DND-41 (cell line): ENCODE data around the gene MMP8.

ENCODE experiments used
- CTCF ChIP-seq: IDR thresholded peaks from 2 replicates; pipeline ENCODE4 v1.5.1; 2012; ENCODE audit warnings: borderline replicate concordance, low read length, moderate library complexity, mild to moderate bottlenecking; ENCODE audit not compliant: poor library complexity, severe bottlenecking; ENCODE audit errors: extremely low read depth
- EZH2 ChIP-seq: IDR thresholded peaks from 3 replicates; pipeline ENCODE4 v1.6.1; 2012; ENCODE audit warnings: borderline replicate concordance, low read depth, mild to moderate bottlenecking, moderate library complexity, low read length, inconsistent platforms; ENCODE audit not compliant: severe bottlenecking

DNA sequence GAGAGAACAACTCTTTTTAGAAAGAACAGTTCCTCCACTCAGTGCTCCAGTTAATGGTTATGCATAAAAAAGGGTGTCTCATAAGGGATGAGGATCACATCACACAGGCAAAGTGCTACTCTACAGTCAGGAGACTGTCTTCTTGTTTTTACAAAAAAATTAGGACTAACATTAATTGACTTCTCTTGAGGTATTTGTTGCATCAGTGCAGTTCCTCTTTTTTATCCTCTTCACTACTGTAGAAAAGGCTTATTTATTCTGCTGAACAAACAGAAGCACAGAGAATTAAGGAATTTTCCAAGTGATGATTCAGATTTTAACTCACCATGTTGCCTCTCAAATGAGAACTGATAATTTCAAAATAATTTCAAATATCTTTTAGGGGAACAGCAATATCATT, 1.9 kb downstream of the MMP8 start:
- TF ChIP-seq CTCF: no peak
- no peak for TF ChIP-seq EZH2
